ENCODE results near the gene DPH6.

DPH6 gene

GRCh38 chr15:35529784-35530183 is 16.2 kb downstream of the DPH6 start:
- Histone ChIP-seq H3K79me2 (ENCODE audit: control insufficient read depth, insufficient read depth, low read length) (no peaks in the 10 kb centered on the region), H3K27ac (ENCODE audit: low read depth, low read length) (no peak overlapping the region), H3K9ac (ENCODE audit: low read length) (no peak overlapping the region), H2BK120ac (ENCODE audit: low read depth, low read length) (no peak overlapping the region), H2AK5ac (ENCODE audit: low read length) (no peak overlapping the region), H3K23ac (ENCODE audit: low read length) (no peak overlapping the region), H3K27me3 (ENCODE audit: insufficient read depth, low read length, poor library complexity) (no peaks in the 10 kb centered on the region), H3K4ac (ENCODE audit: low read depth, low read length) (no peak overlapping the region), H3K4me1 (ENCODE audit: control insufficient read depth, low read depth, low read length) (no peaks in the 10 kb centered on the region), H4K8ac (ENCODE audit: low read depth, low read length) (no peak overlapping the region), H3K4me2 (ENCODE audit: low read length) (no peak overlapping the region), H4K5ac (ENCODE audit: low read length) (no peak overlapping the region), H3K79me1 (ENCODE audit: low read length) (no peaks in the 10 kb centered on the region), H2BK15ac (replicated peaks; ENCODE audit: low read depth) (no peak overlapping the region), H3K56ac (ENCODE audit: low read length) (no peak overlapping the region), H3K18ac (ENCODE audit: low read length) (no peak overlapping the region), H3K36me3 (ENCODE audit: control insufficient read depth, insufficient read depth, low read length) (no peaks in the 10 kb centered on the region), H3K4me3 (ENCODE audit: low read length) (no peak overlapping the region), H2BK5ac (ENCODE audit: low read length) (no peak overlapping the region)
- WGBS (ENCODE audit: extremely low coverage, insufficient coverage, low lambda C conversion rate), result 100% methylated on average over 2 of the region's 2 CpGs
- no peak for DNase-seq

DNA sequence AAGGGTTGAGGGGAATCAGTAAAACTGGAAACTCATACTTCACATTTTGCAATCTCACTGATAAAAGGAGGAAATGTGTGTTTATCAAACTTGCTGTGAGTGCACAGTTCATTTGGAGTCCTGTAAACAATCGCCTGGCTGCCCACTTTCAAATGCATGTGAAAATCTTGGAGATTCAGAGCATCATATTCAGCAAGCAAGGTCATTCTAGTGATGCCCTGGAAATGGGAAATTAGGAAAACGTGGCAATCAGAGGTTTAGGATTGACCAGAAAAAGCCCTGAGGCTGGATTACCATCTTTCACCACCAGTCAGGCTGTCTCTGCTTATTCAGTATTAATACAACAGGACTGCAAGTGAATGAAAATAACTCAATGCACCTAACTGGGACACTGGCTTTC is 23.9 kb downstream of the DPH6 start:
- WGBS (ENCODE audit: extremely low coverage, insufficient coverage, low lambda C conversion rate), result no CpG with 5 or more reads among the region's 2 CpGs
- Histone ChIP-seq H3K4me3 (ENCODE audit: low read length) (no peak overlapping the region), H4K5ac (ENCODE audit: low read length) (no peak overlapping the region), H3K79me1 (ENCODE audit: low read length) (no peaks in the 10 kb centered on the region), H3K27ac (ENCODE audit: low read depth, low read length) (no peak overlapping the region), H4K8ac (ENCODE audit: low read depth, low read length) (no peak overlapping the region), H3K4me1 (ENCODE audit: control insufficient read depth, low read depth, low read length) (no peaks in the 10 kb centered on the region), H3K36me3 (ENCODE audit: control insufficient read depth, insufficient read depth, low read length) (no peaks in the 10 kb centered on the region), H2BK120ac (ENCODE audit: low read depth, low read length) (no peak overlapping the region), H2AK5ac (ENCODE audit: low read length) (no peak overlapping the region), H3K4ac (ENCODE audit: low read depth, low read length) (no peak overlapping the region), H3K9ac (ENCODE audit: low read length) (no peak overlapping the region), H3K56ac (ENCODE audit: low read length) (no peak overlapping the region), H2BK15ac (replicated peaks; ENCODE audit: low read depth) (no peak overlapping the region), H3K23ac (ENCODE audit: low read length) (no peak overlapping the region), H3K4me2 (ENCODE audit: low read length) (no peak overlapping the region), H3K27me3 (ENCODE audit: insufficient read depth, low read length, poor library complexity) (no peaks in the 10 kb centered on the region), H2BK5ac (ENCODE audit: low read length) (no peak overlapping the region), H3K79me2 (ENCODE audit: control insufficient read depth, insufficient read depth, low read length) (no peaks in the 10 kb centered on the region), H3K18ac (ENCODE audit: low read length) (no peak overlapping the region)
- peak; percentile 33 for DNase-seq

DNA sequence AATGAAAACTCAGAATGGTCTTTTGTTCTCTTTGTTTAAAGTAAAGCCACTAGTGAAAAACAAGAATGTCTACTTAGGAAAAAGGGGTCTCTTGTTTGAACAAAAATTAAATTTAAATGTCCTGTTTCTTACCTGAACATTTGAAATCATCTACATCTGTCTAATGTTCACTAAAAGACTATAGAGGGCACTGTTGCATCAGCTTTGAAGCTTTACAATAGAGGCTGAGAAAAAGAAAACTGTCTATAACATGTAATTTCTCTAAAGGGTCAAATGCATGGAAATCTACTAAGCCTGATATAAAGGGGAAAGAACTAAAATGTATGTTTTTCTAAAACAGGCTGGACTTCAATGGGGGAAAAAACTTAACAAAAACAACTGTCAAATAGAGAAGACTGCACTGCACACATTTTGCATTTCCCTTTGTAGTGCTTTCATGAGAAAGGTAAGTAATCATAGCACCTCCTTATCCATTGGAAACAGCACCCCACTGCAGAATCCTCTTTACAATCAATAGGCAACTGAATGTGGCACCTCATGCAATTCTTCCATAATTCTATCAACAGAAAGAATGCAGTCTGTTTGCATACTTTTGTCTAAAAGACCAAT is 26.3 kb downstream of the DPH6 start:
- Histone ChIP-seq H3K23ac (ENCODE audit: low read length) (no peak overlapping the region), H3K79me1 (ENCODE audit: low read length) (no peaks in the 10 kb centered on the region), H3K56ac (ENCODE audit: low read length) (no peak overlapping the region), H2BK15ac (replicated peaks; ENCODE audit: low read depth) (no peak overlapping the region), H3K4me2 (ENCODE audit: low read length) (no peak overlapping the region), H3K4me1 (ENCODE audit: control insufficient read depth, low read depth, low read length) (no peaks in the 10 kb centered on the region), H3K27ac (ENCODE audit: low read depth, low read length) (no peak overlapping the region), H3K4me3 (ENCODE audit: low read length) (no peak overlapping the region), H3K9ac (ENCODE audit: low read length) (no peak overlapping the region), H3K18ac (ENCODE audit: low read length) (no peak overlapping the region), H4K8ac (ENCODE audit: low read depth, low read length) (no peak overlapping the region), H4K5ac (ENCODE audit: low read length) (no peak overlapping the region), H3K79me2 (ENCODE audit: control insufficient read depth, insufficient read depth, low read length) (no peaks in the 10 kb centered on the region), H2AK5ac (ENCODE audit: low read length) (no peak overlapping the region), H2BK5ac (ENCODE audit: low read length) (no peak overlapping the region), H2BK120ac (ENCODE audit: low read depth, low read length) (no peak overlapping the region), H3K36me3 (ENCODE audit: control insufficient read depth, insufficient read depth, low read length) (no peaks in the 10 kb centered on the region), H3K27me3 (ENCODE audit: insufficient read depth, low read length, poor library complexity) (no peaks in the 10 kb centered on the region), H3K4ac (ENCODE audit: low read depth, low read length) (no peak overlapping the region)
- DNase-seq, result peak; percentile 64

- no peak overlapping the region for H3K18ac ChIP-seq (ENCODE audit: low read length)
- H3K27ac ChIP-seq (ENCODE audit: low read depth, low read length), result no peak overlapping the region
- H4K8ac ChIP-seq (ENCODE audit: low read depth, low read length), result no peak overlapping the region
- no peak overlapping the region for H3K9ac ChIP-seq (ENCODE audit: low read length)
- H3K36me3 ChIP-seq (ENCODE audit: control insufficient read depth, insufficient read depth, low read length), result no peaks in the 10 kb centered on the region
- H3K56ac ChIP-seq (ENCODE audit: low read length), result no peak overlapping the region
- no CpG with 5 or more reads among the region's 1 CpG for WGBS (ENCODE audit: extremely low coverage, insufficient coverage, low lambda C conversion rate)
- no peaks in the 10 kb centered on the region for H3K4me1 ChIP-seq (ENCODE audit: control insufficient read depth, low read depth, low read length)
- no peaks in the 10 kb centered on the region for H3K79me2 ChIP-seq (ENCODE audit: control insufficient read depth, insufficient read depth, low read length)
- no peak overlapping the region for H4K5ac ChIP-seq (ENCODE audit: low read length)
- H3K79me1 ChIP-seq (ENCODE audit: low read length), result no peaks in the 10 kb centered on the region
- no peak overlapping the region for H3K23ac ChIP-seq (ENCODE audit: low read length)
- no peak overlapping the region for H2BK120ac ChIP-seq (ENCODE audit: low read depth, low read length)
- no peaks in the 10 kb centered on the region for H3K27me3 ChIP-seq (ENCODE audit: insufficient read depth, low read length, poor library complexity)
- DNase-seq, result no peak
- no peak overlapping the region for H2BK5ac ChIP-seq (ENCODE audit: low read length)
- H3K4me3 ChIP-seq (ENCODE audit: low read length), result no peak overlapping the region
- H3K4me2 ChIP-seq (ENCODE audit: low read length), result no peak overlapping the region
- H2AK5ac ChIP-seq (ENCODE audit: low read length), result no peak overlapping the region
- no peak overlapping the region for H2BK15ac ChIP-seq (replicated peaks; ENCODE audit: low read depth)
- no peak overlapping the region for H3K4ac ChIP-seq (ENCODE audit: low read depth, low read length)
Measured at GRCh38 chr15:35519052-35519451, 26.9 kb downstream of the DPH6 start.

DNA sequence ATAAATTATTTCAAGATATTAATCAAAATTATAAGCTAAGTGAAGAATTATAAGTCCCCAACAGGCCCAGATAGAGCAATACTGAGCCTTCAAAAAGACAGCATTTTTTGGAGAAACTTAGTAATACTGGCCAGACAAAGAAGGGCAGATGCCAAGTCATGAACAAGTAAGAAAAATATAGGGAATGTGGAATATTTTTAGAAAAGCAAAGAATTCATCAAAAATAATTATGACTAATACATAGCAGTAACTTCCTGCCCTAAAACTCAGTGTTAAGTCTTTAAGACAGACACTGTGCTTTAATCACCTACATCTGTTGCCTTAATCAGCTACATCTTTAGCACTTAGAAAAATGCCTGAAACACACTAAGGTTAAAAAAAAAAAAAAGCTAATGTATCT is 31.2 kb downstream of the DPH6 start:
- H3K27ac ChIP-seq (ENCODE audit: low read depth, low read length), result no peak overlapping the region
- no peak overlapping the region for H3K4me3 ChIP-seq (ENCODE audit: low read length)
- no peak overlapping the region for H3K9ac ChIP-seq (ENCODE audit: low read length)
- no peak overlapping the region for H4K8ac ChIP-seq (ENCODE audit: low read depth, low read length)
- no peak overlapping the region for H3K56ac ChIP-seq (ENCODE audit: low read length)
- no peak overlapping the region for H3K4ac ChIP-seq (ENCODE audit: low read depth, low read length)
- no peak overlapping the region for H2BK15ac ChIP-seq (replicated peaks; ENCODE audit: low read depth)
- H3K4me1 ChIP-seq (ENCODE audit: control insufficient read depth, low read depth, low read length), result no peaks in the 10 kb centered on the region
- no peak for DNase-seq
- H2AK5ac ChIP-seq (ENCODE audit: low read length), result no peak overlapping the region
- no peaks in the 10 kb centered on the region for H3K79me1 ChIP-seq (ENCODE audit: low read length)
- H3K4me2 ChIP-seq (ENCODE audit: low read length), result no peak overlapping the region
- no peak overlapping the region for H3K18ac ChIP-seq (ENCODE audit: low read length)
- H2BK120ac ChIP-seq (ENCODE audit: low read depth, low read length), result no peak overlapping the region
- no peaks in the 10 kb centered on the region for H3K79me2 ChIP-seq (ENCODE audit: control insufficient read depth, insufficient read depth, low read length)
- no peak overlapping the region for H4K5ac ChIP-seq (ENCODE audit: low read length)
- no peaks in the 10 kb centered on the region for H3K27me3 ChIP-seq (ENCODE audit: insufficient read depth, low read length, poor library complexity)
- no peaks in the 10 kb centered on the region for H3K36me3 ChIP-seq (ENCODE audit: control insufficient read depth, insufficient read depth, low read length)
- H3K23ac ChIP-seq (ENCODE audit: low read length), result no peak overlapping the region
- H2BK5ac ChIP-seq (ENCODE audit: low read length), result no peak overlapping the region

DNA sequence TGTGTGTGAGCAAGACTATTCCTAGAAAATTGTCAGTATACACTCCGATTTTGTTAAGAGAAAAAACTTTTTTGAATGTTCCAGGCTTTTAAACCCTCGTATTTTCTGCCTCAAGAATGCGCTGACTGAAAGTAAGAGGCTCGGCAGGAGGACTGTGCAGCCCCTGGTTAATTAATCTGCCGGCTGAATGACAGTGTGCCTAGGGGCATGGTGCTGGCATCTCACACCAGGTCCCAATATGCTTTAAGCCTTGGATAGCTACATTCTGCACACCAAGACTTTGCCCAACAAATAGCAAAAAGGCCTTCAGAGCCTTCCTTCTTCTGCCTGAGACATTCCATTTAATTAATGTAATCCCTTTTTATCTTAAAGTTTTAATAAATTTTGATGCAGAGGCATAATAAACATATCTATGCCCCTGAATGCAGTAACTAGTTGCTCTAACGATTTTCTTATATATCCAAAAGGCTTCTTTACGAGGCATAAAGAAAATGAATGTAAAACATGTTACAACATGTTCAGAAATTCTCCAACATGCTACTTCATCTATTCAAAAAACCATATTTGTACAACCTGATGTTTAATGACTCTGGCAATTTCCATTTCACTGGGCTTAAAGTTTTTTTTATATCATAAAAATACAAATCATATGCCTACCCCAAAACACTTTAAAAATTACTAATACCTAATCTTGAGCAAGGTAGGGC is 37.9 kb downstream of the DPH6 start:
- H4K8ac ChIP-seq (ENCODE audit: low read depth, low read length), result no peak overlapping the region
- H2BK120ac ChIP-seq (ENCODE audit: low read depth, low read length), result no peak overlapping the region
- no peak overlapping the region for H3K4ac ChIP-seq (ENCODE audit: low read depth, low read length)
- no peak overlapping the region for H3K23ac ChIP-seq (ENCODE audit: low read length)
- H3K27ac ChIP-seq (ENCODE audit: low read depth, low read length), result no peak overlapping the region
- no peaks in the 10 kb centered on the region for H3K36me3 ChIP-seq (ENCODE audit: control insufficient read depth, insufficient read depth, low read length)
- no peaks in the 10 kb centered on the region for H3K4me1 ChIP-seq (ENCODE audit: control insufficient read depth, low read depth, low read length)
- H3K4me3 ChIP-seq (ENCODE audit: low read length), result no peak overlapping the region
- H3K79me2 ChIP-seq (ENCODE audit: control insufficient read depth, insufficient read depth, low read length), result no peaks in the 10 kb centered on the region
- H2AK5ac ChIP-seq (ENCODE audit: low read length), result no peak overlapping the region
- no peak overlapping the region for H3K18ac ChIP-seq (ENCODE audit: low read length)
- H3K9ac ChIP-seq (ENCODE audit: low read length), result no peak overlapping the region
- no CpG with 5 or more reads among the region's 7 CpGs for WGBS (ENCODE audit: extremely low coverage, insufficient coverage, low lambda C conversion rate)
- H4K5ac ChIP-seq (ENCODE audit: low read length), result no peak overlapping the region
- H2BK15ac ChIP-seq (replicated peaks; ENCODE audit: low read depth), result no peak overlapping the region
- DNase-seq, result no peak
- no peaks in the 10 kb centered on the region for H3K79me1 ChIP-seq (ENCODE audit: low read length)
- no peaks in the 10 kb centered on the region for H3K27me3 ChIP-seq (ENCODE audit: insufficient read depth, low read length, poor library complexity)
- H2BK5ac ChIP-seq (ENCODE audit: low read length), result no peak overlapping the region
- no peak overlapping the region for H3K4me2 ChIP-seq (ENCODE audit: low read length)
- H3K56ac ChIP-seq (ENCODE audit: low read length), result no peak overlapping the region
